SK-N-MC (cell line): ENCODE measurements around the gene FGF18.

Experiments used
- EZH2 ChIP-seq: fragments of 200-600 bp; sonication (generic); IDR thresholded peaks from one replicate; pipeline ENCODE4 v1.6.1; 2017; ENCODE audit warnings: antibody characterized with exemption
- POLR2AphosphoS5 ChIP-seq: IDR thresholded peaks from 2 replicates; pipeline ENCODE4 v1.6.1; 2012; ENCODE audit warnings: mild to moderate bottlenecking, low read depth, low read length, borderline replicate concordance

GRCh38 chr5:171420431-171421241 lies 1.2 kb downstream of the FGF18 start:
- TF ChIP-seq POLR2AphosphoS5: no peak
- TF ChIP-seq EZH2: no peak
